HG02623 (cell line): Measurements from ENCODE around the gene SASH1.

ENCODE experiments used
- ATAC-seq: cut with Tn5 transposase; IDR thresholded peaks from one replicate; pipeline ENCODE4 v1.9.1; 2021; ENCODE audit warnings: moderate library complexity; ENCODE audit not compliant: unreplicated experiment

The SASH1 gene

GRCh38 chr6:148455225-148455624, 112.6 kb downstream of the SASH1 start:
- ATAC-seq = no peak

- ATAC-seq = no peak
Measured at GRCh38 chr6:148455674-148456558, 113.3 kb downstream of the SASH1 start.

GRCh38 chr6:148457137-148457842, 114.7 kb downstream of the SASH1 start:
- ATAC-seq = no peak

- no peak for ATAC-seq
Measured at GRCh38 chr6:148457843-148458159, 115.2 kb downstream of the SASH1 start.

GRCh38 chr6:148459238-148459637, 116.6 kb downstream of the SASH1 start:
- no peak for ATAC-seq

- no peak for ATAC-seq
Measured at GRCh38 chr6:148460876-148461646, 118.4 kb downstream of the SASH1 start.

- no peak for ATAC-seq
Measured at GRCh38 chr6:148461986-148462577, 119.4 kb downstream of the SASH1 start.

- ATAC-seq = no peak
Measured at GRCh38 chr6:148463671-148464070, 121.0 kb downstream of the SASH1 start.

- ATAC-seq = peak; percentile 80
Measured at GRCh38 chr6:148464319-148465010, 121.8 kb downstream of the SASH1 start.

- ATAC-seq = no peak
Measured at GRCh38 chr6:148465011-148465335, 122.3 kb downstream of the SASH1 start.

GRCh38 chr6:148465670-148466069, 123.0 kb downstream of the SASH1 start:
- ATAC-seq = no peak

- no peak for ATAC-seq
Measured at GRCh38 chr6:148466158-148466557, 123.5 kb downstream of the SASH1 start.

- no peak for ATAC-seq
Measured at GRCh38 chr6:148467926-148468325, 125.3 kb downstream of the SASH1 start.

GRCh38 chr6:148470156-148470555, 127.5 kb downstream of the SASH1 start:
- ATAC-seq = no peak

GRCh38 chr6:148470606-148471465, 128.2 kb downstream of the SASH1 start:
- no peak for ATAC-seq

- ATAC-seq = no peak
Measured at GRCh38 chr6:148471624-148472159, 129.1 kb downstream of the SASH1 start.

- no peak for ATAC-seq
Measured at GRCh38 chr6:148472171-148473105, 129.8 kb downstream of the SASH1 start.

GRCh38 chr6:148479497-148479896, 136.9 kb downstream of the SASH1 start:
- no peak for ATAC-seq
